ENCODE data around the gene PIGU.
"Not testable (repeated sequence)": the region's sequence is repeated elsewhere in the genome, so short reads cannot be mapped to it uniquely, and the experiment has no call there.

The PIGU gene, protein sequence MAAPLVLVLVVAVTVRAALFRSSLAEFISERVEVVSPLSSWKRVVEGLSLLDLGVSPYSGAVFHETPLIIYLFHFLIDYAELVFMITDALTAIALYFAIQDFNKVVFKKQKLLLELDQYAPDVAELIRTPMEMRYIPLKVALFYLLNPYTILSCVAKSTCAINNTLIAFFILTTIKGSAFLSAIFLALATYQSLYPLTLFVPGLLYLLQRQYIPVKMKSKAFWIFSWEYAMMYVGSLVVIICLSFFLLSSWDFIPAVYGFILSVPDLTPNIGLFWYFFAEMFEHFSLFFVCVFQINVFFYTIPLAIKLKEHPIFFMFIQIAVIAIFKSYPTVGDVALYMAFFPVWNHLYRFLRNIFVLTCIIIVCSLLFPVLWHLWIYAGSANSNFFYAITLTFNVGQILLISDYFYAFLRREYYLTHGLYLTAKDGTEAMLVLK

DNA sequence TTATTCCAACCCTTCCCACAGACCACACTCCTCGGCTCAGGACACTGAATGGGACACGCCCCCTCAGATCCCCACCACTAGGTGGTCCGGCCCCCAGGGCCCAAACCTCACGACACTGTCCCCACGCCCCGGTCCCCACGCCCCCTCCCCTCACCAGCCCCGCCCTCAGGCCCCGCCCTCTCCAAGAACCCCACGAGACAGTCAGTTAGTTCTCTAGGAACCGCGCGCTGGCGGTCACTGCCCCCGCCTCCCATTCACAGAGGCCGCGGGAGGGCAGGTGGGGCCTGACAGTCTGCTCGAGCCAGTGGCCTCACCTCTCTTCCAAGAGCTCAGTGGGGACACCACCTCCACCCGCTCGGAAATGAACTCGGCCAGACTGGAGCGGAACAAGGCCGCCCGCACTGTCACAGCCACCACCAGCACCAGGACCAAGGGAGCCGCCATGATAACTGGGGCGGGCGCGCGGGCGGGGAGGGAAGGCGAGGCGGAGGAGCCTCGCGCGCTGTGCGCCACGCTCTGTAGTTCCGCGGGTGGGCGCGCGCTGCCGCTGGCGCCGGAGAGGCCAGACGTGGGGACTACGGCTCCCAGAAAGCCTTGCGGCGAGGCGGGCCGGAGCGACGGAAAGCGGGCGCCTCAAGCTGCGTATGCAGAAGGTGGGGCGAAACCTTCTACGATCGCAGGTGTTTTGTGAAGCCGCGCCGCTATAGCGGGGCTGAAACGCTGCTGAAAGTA is at the start of gene PIGU:
Gene PIGU, minus strand, starts transcription at position 451 of the 732 bp plus-strand sequence. Its CDS starts 7 bp downstream, at position 444.
- peak; percentile 66 for DNase-seq

DNA sequence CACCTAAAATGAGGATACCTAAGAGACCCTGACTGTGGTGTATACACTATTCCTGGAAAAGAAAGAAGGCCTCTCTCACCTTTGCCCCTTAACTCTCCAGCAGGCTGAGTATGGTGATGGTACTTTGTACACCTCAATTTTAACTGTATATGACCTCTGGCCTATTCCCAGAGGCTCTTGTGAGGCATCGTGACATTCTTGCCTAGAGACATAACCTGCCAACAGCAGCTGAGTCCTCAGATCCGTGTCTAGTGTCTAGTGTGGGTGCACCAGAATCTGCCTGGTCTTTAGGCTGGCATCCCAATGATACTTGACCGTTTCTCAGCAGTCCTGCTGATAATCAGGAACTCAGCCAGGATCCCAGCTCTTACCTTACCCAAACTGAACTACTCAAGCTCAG is 47.3 kb upstream of the PIGU start:
- no peak for DNase-seq

DNA sequence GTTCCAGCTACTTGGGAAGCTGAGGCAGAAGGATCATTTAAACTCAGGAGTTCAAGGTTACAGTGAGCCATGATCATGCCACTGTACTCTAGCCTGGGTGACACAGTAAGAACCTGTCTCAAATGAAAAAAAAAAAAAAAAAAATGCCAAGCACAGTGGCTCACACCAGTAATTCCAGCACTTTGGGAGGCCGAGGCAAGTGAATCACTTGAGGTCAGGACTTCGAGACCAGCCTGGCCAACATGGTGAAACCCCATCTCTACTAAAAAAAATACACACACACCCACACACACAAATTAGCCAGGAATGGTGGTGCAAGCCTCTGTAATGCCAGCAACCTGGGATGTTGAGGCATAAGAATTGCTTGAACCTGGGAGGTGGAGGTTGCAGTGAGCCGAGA is 45.7 kb upstream of the PIGU start:
- DNase-seq: not testable (repeated sequence)

DNA sequence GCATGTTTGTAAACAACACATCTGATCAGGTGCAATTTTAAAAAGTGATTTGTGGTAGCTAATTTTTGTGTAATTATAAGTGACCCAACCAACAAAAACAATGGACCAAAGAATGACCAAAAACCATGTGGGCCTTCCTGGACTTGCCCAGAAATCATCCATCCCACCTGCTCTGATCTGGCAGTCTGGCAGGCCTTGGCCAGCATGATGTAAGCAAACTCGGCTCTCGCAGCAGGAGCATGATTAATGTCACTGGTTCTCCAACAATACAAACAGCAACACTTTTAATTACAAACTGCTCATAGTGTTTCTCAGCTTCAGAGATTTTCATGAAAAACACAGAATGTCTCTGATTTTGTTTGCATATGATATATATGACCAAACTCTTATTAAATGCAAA is 43.4 kb upstream of the PIGU start:
- no peak for DNase-seq

DNA sequence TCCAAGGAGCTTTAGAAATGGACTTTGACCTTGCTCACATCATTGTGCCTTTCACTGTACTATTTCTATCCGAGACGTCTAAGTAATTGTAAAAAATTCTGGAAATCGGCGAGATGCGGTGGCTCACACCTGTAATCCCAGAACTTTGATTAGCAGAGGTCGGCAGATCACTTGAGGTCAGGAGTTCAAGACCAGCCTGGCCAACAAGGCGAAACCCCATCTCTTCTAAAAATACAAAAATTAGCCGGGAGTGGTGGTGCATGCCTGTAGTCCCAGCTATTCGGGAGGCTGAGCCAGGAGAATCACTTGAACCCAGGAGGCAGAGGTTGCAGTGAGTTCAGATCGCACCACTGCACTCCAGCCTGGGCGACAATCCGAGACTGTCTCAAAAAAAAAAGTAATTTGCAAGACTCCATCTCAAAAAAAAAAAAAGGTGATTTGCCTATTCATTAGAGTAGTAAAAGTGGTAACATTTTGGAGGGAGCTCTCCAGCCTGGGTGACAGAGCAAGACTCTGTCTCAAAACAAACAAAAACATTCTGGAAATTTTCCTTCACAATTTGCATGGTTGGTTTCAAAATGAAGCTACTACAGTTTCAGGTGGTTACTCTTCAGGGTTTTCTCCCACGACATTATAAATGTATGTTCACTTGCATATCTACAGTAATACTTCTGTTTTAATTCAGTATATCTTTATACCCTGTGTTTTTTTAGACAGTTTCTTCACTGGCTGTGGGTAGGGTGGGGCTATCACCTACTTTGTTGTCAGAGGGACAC is 42.5 kb upstream of the PIGU start:
- DNase-seq: not testable (repeated sequence)

DNA sequence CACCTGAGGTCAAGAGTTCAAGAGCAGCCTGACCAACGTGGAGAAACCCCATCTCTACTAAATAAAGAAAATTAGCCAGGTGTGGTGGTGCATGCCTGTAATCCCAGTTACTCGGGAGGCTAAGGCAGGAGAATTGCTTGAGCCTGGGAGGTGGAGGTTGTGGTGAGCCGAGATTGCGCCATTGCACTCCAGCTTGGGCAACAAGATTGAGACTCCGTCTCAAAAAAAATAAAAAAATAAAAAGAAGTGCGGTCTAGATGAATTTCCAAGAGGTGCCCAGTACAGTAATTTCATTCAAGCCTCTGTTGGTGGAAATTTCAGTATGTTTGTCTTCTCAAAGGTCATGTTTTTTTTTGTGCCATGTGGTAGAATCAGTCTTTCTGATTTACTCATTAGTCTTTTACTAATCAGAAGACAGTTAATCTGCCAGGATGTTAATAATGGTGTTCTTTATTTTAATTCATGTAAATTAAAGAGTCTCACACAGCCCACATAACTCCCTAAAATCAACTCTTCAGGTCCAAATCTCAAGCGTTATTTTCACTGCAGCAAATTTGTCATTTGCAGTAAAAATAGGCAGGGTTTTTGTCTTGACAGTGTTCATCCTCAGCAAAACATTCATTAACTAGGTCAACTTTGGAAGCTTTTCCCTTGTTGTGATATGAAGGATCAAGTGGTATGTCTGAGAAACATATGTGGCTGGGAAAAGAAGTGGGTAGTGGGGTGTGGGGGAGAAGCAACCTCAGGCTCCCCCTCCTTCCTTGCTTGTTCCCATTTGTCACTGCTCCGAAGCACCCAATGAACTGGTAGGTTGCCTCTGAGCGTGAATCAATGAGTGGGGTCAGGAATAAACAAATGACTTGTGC is 40.6 kb upstream of the PIGU start:
- no peak for DNase-seq

DNA sequence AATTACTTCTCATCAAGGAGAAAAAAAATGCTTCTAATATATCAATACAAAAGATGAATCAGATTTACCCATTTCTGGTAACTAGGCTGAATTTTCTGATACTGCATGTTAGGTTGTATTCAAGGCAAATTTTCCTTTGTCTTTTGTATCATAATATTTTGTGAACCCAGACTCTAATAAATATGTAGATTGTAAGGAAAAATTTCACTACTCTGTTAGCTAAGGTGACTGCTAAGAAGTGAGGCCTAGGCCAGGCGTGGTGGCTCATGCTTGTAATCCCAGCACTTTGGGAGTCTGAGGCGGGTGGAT is 40.0 kb upstream of the PIGU start:
- no peak for DNase-seq

DNA sequence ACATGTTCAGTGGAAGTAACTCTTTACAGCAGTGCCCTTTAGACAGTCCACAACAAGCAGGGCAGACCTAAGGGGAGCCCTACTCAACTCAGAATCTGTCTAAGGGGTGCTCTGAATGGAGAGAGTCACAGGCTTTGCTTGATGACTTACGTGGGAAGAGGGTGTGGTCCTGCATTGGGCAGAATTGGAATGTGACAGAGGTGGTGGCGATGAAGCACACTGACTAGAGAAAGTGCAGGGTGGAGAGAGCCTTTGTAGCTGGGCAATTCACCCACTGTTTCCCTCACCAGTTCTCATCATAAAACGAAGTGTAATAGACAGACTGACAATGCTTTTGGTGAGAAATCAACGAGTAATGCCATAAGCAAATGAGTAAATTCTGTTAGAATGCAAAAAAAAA is 38.5 kb upstream of the PIGU start:
- no peak for DNase-seq

DNA sequence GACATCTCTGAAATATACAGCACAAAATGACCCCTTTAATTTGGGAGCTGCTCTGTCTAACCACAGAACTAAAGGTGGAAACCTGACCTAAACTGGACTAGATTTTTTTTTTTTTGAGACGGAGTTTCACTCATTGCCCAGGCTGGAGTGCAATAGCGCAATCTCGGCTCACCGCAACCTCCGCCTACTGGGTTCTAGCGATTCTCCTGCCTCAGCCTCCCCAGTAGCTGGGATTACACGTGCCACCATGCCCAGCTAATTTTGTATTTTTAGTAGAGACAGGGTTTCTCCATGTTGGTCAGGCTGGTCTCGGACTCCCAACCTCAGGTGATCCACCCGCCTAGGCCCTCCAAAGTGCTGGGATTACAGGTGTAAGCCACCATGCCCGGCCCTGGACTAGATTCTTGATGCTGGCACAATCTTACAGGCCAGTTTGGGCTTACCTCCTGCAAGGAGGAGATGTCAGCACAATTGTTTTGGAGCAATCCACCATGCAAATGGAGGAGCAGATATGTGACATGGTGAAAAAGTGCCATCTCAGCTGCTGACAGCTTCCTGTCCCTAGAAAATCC is 37.1 kb upstream of the PIGU start:
- DNase-seq: not testable (repeated sequence)

DNA sequence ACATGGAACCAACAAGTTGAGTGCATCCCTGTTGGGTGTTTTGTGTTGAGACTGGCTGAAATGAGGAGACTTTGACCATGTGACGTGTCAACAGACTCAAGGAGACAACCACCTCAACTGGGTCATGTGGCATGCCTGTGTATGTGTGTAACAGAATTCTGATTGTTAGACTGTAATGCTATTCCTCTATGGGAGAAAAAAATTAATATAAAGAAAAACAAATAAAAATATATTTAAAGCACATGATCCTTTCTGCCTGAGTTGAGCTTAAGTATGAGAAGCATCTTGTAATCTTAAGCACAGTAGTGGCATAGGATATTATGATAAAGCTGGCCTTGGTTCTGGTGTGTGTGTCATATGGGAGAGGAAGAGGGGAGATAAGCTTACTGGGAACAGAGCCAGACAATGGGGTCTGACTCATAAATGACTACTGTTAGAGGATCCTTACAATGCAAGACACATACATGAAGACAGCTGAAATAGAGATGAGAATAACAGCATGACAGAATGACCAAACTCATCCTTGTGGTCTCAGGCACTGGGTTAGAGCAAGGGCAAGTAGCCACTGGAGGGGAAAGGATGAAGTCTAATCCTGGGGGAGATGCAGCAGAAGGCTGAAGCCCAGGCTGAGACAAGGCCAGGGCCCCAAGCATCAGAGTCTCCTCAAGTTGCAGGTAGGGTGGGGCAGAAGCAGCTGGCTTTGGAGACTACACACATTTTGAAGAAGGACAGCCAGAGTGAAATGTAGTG is 36.5 kb upstream of the PIGU start:
- no peak for DNase-seq

DNA sequence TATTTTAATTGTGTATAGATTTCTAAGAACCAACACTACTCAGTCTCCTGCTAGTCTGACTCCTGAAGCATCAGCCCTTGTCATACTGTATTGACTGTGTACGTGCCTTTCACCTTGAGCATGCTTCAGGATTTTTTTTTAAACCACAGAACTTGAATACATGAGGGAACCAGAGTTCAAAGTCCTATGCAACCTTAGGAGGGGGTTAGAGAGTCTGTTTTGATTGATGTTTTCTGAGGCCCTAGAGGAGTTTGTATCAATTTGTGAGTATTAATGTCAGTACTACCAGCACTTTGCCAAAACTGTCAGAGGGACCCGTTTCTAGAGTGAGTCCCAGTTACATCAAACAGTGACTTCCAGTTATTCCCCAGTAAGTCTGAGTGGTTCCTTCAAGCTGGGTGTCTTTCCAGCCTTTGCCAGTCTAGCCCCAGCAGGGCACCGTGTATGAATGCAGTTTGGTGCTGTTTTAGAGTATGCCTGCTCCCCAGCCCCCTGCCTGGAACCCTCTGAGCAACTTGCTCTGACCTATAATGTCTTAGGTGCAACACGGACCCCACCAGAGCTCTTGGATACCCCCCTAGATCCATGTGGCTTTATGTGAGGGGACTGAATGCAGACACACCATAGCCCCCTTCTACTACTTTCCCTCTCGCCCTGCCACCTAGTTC is 35.8 kb upstream of the PIGU start:
- DNase-seq: no peak

DNA sequence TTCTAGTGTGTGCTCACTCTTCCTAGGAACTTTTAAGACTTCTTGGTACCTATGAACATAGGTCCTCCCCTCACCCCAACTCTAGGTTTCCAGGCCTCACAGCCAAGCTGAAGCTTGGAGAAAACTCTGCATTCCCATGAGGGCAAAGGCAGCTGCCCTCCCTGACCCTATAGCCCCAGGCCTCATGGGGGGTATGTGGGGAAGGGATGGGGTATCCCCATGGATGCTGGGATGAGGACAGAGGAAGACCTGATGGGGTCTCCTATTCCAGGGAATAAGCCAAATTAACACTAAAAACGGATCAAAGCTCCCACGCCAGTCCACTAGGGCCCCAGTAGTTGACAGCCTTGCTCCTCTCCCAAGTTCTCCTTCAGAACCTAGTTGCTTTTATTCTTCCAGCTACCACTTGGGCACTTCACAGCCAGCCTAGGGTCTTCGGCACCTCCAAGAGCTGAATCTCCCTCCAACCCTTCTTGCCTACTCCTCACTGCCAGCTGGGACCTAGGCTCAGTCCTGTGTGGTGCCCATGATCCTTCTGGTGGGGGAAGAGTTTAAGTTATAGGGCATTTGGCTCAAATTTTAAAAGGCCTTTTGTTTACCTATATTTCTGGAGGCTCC is 35.0 kb upstream of the PIGU start:
- DNase-seq: no peak

DNA sequence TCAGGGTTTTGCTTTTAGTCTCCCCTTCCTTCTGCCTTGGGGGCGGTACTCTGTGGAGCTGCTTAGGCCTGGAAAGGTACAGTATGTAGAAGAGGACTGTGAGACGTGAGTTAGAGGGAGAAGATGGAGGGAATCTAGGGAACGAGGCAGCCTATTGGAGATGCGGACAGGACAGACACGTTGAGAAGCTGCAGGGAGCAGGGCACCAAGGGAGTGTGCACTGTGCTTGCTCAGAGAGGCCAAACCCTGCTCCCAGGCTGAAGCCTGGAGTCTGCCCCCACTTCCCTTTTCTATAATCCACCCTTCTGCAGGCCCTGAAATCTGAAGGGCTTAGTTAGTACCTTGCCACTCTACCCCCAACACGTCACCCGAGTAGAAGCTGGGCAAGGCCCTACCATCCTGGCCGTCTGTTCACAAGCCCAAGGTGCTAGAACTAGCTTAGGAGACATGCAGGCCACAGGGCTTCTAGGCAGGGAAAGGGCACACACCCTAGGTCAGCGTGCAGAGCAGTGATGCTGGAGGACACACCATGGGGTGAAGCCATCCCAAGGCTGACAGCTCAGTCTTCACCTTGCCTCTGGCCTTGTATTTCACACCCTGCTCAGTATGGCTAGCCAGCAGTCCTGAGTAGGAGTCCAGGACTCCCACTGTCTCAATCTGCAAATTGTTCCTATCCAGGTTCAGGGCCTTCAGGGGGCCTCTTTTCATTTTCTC is 34.1 kb upstream of the PIGU start:
- DNase-seq: no peak

DNA sequence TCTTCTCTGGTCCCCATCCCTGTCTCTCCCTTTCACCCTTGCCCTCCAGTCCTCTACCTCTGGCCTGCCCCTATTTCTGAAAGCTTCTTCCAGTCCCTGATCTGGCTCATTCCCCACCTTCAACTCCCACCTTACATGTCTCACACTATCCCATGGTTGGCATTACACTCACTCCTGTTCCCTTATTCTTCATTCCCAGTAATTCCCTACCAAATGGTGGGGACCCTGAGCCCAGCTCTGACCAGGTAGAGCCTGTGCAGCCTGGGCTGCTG is 33.6 kb upstream of the PIGU start:
- DNase-seq: no peak

DNA sequence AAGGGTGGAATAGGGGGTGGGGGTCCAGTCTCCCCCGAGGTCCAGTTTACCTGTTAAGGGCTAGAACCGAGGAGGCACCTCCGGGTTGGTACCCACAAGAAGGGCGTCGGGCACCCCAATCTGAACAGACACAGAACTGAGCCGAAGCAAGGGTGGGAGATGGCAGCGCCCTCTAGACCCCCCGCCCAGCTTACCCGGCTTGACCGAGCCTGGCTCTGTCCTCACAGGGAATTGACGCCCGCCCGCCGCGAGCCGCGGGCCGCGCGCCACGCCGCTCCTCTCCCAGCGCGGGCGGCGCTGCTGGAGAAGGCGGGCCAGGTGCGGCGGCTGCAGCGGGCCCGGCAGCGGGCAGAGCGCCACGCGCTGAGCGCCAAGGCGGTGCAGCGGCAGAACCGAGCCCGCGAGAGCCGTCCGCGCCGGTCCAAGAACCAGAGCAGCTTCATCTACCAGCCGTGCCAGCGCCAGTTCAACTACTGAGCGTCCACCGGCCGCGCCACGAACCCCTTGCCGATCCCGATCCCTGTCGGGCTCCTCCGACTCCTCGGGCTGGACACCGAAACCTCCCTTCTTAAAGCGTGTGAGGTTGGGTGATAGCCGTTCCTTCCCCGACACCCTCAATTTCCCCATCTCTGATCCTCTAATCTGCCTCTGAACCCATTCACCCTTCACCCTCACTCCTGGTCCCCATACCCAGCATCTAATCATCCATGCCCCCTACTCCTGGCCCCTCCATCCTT is 33.1 kb upstream of the PIGU start:
- DNase-seq: no peak

DNA sequence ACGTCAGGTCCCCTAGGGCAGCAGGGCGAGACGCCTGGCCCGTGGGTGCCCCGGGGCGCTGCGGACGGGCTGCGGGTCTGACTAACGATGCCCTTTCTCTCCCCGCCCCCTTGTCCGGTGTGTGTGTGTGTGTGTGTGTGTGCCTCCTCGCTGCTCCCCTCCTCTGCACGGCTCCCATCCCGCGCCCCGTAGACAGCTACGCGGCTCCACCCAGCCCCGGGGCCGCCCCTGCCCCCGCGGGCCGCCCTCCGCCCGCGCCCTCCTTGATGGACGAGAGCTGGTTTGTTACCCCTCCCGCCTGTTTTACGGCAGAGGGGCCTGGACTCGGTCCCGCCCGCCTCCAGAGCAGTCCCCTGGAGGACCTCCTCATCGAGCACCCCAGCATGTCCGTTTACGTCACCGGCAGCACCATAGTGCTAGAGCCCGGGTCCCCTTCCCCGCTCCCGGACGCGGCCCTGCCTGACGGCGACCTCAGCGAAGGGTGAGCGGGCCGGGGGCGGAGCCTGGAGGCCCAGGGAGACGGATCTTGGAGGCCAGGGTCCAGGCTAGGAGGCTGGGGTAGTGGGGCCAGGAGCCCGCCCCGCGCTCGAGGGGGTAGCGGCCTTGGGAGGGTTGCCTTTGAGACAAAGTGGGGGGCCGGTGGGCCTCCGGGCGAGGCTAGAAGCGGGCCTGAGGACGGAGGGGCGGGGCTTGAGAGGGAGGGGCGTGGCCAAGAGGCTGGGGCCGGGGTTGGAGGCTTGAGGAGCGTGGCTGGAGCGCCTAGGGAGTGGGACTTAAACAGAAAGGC is 32.3 kb upstream of the PIGU start:
- no peak for DNase-seq

DNA sequence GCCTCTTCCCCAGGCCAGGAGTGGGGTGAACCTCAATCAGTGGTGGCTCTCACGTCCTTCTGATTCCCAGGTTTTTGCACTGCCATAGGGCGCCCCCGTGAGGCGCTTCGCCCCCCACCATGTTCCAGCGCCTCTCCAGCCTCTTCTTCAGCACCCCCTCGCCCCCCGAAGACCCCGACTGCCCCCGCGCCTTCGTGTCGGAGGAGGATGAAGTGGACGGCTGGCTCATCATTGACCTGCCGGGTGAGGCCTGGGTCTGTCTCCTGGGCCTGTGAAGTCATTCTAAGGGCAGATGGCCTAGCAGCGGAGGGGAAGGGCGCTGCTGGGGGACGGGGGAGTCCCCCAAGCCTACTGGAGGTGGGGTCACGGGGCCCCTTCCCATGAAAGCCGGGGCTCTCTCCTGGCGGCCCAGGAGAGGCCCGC is 31.7 kb upstream of the PIGU start:
- no peak for DNase-seq
